ENCODE measurements around the gene ZNF214.

The ZNF214 gene

DNA sequence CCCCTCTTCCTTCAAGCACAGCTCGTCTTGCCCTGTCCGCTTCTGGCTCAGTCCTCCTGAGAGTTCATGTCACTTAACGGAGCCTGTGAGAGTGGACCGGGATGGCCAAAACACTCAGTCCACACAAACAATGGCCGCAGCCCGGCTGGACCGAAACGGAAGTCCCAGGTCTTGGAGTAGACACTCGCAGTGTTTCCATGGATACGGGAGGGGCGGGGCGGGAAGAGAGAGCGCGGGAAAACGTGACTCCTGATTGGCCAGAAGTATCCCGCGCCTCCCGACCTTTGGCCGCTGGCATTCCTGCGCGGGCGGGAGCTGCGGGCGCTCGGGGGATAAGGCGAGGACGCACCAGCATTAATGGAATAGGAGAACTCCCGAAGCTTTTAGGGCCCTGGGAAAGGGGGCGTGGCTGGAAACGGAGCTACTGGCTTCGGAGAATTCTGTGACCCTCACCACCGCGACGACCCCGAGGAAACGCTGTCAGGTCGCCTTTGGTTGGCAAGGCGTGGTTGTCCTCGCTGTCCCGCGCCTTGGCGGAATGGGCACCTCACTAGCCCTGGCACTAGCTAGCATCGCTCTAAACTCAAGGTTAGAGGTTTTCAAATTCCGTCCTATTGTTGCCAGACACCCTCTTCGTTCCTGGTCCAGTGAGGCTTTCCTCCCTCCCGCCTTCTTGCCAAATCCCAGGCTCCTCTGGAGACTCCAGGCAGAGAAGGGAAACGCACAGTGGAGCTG, at the start of gene ZNF214, which contains the start of gene NLRP14:
TSS of gene ZNF214 (minus strand) at position 164 of the 735 bp plus-strand sequence. CDS start 17,511 bp downstream, outside the sequence.
TSS of gene NLRP14 (plus strand) at position 297 of the 735 bp plus-strand sequence. CDS start 18,108 bp downstream, outside the sequence.
- Histone ChIP-seq H3K9ac (no peak within 1 kb of the TSS), H3K27me3 (no peaks in the 10 kb centered on the region), H3K36me3 (no peaks in the 10 kb centered on the region), H4K20me1 (no peaks in the 10 kb centered on the region), H3K4me3 (no peak within 1 kb of the TSS), H3K27ac (no peak within 1 kb of the TSS), H3K4me2 (no peak within 1 kb of the TSS), H3K9me3 (replicated peaks in 1 of 11) (peaks cover 0 to 10% (median 0%) of the 10 kb centered on the region in 11 experiments; a peak in 6 of 22 replicates), H3K4me1 (no peaks in the 10 kb centered on the region)
- TF ChIP-seq Cebpa-rat (IDR thresholded peaks at IDR 0.05) = no peak

GRCh38 chr11:7062534-7062933, 42.4 kb upstream of the ZNF214 start:
- no peak overlapping the region for H3K9ac ChIP-seq
- no peaks in the 10 kb centered on the region for H3K4me1 ChIP-seq
- H3K36me3 ChIP-seq = no peaks in the 10 kb centered on the region
- no peak overlapping the region for H3K27ac ChIP-seq
- no peak for TF ChIP-seq Cebpa-rat (IDR thresholded peaks at IDR 0.05)
- no peaks in the 10 kb centered on the region for H4K20me1 ChIP-seq
- H3K27me3 ChIP-seq = no peaks in the 10 kb centered on the region
- no peak overlapping the region for H3K4me3 ChIP-seq
- H3K9me3 ChIP-seq (replicated peaks in 1 of 11) = no peaks in the 10 kb centered on the region
- no peak overlapping the region for H3K4me2 ChIP-seq

GRCh38 chr11:7060868-7061267, 40.7 kb upstream of the ZNF214 start:
- no peak overlapping the region for H3K4me2 ChIP-seq
- H3K4me1 ChIP-seq = no peaks in the 10 kb centered on the region
- no peaks in the 10 kb centered on the region for H3K36me3 ChIP-seq
- no peak overlapping the region for H3K9ac ChIP-seq
- no peaks in the 10 kb centered on the region for H3K27me3 ChIP-seq
- no peaks in the 10 kb centered on the region for H3K9me3 ChIP-seq (replicated peaks in 1 of 11)
- no peaks in the 10 kb centered on the region for H4K20me1 ChIP-seq
- H3K4me3 ChIP-seq = no peak overlapping the region
- H3K27ac ChIP-seq = no peak overlapping the region
- no peak for TF ChIP-seq Cebpa-rat (IDR thresholded peaks at IDR 0.05)

DNA sequence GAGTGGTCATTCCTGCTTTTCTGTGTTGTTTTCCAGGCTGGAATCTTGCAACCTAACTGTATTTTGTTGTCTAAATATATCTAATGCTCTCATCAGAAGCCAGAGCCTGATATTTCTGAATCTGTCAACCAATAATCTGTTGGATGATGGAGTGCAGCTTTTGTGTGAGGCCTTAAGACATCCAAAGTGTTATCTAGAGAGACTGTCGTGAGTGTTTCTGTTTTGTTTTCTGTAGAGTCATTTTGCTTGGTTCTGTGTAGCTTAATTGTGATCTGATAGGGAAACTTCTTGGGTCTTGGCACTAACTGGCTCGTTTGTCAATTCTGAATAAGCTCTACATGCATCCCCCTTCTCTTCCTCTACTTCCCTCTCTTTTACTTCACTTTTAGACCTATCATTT, 37.5 kb upstream of the ZNF214 start:
- H3K27me3 ChIP-seq = no peaks in the 10 kb centered on the region
- H3K9ac ChIP-seq = no peak overlapping the region
- H4K20me1 ChIP-seq = no peaks in the 10 kb centered on the region
- no peak for TF ChIP-seq Cebpa-rat (IDR thresholded peaks at IDR 0.05)
- no peaks in the 10 kb centered on the region for H3K9me3 ChIP-seq (replicated peaks in 1 of 11)
- H3K4me3 ChIP-seq = no peak overlapping the region
- no peak overlapping the region for H3K4me2 ChIP-seq
- H3K36me3 ChIP-seq = no peaks in the 10 kb centered on the region
- no peaks in the 10 kb centered on the region; a peak in 1 of 20 replicates for H3K4me1 ChIP-seq
- no peak overlapping the region for H3K27ac ChIP-seq

DNA sequence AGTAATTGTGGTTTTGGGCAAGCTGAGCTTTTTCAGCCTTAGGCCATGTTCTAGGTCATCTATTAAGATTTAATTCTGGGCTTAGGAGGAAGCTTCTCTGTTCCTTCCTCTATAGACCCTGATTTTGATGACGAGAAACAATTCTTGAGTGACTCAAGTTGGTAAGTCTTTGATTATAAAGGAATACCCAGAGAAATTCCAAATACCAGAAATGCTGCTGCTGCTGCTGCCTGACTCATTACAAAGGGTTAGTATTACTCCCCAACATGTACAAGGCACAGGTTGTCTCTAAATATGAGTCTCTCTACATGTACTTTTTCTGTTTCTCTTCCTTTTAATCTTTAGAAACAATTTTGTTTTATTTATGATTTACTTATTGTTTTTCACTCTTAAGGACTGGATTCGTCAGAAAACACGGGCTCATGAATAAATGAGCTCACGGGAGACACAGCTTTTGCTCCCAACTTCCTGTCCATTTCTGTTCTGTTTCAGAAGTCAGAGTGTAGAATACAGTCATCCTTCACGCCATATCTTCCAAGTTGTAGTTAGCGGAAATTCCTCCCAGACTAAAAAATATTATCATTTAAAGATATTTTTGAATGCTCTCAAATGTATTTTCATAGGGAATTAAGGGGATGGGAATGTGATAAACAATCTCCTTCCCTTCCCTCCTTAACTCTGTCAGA, 36.8 kb upstream of the ZNF214 start:
- H3K4me2 ChIP-seq = no peak overlapping the region
- no peaks in the 10 kb centered on the region for H3K9me3 ChIP-seq (replicated peaks in 1 of 11)
- H3K4me1 ChIP-seq = no peaks in the 10 kb centered on the region; a peak in 1 of 20 replicates
- no peaks in the 10 kb centered on the region for H3K27me3 ChIP-seq
- no peak for TF ChIP-seq Cebpa-rat (IDR thresholded peaks at IDR 0.05)
- no peaks in the 10 kb centered on the region for H3K36me3 ChIP-seq
- H3K9ac ChIP-seq = no peak overlapping the region
- no peak overlapping the region for H3K27ac ChIP-seq
- no peak overlapping the region for H3K4me3 ChIP-seq
- no peaks in the 10 kb centered on the region for H4K20me1 ChIP-seq

DNA sequence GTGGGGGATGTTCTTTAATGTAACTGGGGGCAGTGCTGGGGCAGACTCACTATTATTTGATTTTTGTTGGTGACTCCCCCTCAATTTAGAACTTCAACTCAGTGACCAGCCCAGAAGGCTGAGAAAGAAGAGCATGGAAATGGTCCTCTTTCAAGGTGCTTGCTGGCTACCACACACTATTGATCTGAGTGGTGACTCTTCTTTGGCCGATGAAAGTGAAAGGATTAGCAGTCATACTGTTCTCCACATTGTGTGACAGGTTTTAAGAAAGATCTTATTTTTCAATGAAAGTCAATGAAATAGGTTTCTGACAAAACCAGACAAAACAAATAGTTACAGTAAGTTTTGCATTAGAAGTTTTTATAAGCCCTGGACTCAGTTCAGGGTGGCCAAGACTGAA, 30.0 kb upstream of the ZNF214 start:
- Histone ChIP-seq H4K20me1 (no peaks in the 10 kb centered on the region), H3K27ac (no peak overlapping the region), H3K27me3 (no peaks in the 10 kb centered on the region), H3K36me3 (no peaks in the 10 kb centered on the region), H3K4me2 (no peak overlapping the region), H3K4me3 (no peak overlapping the region), H3K9me3 (replicated peaks in 1 of 11) (no peaks in the 10 kb centered on the region), H3K4me1 (no peaks in the 10 kb centered on the region), H3K9ac (no peak overlapping the region)
- TF ChIP-seq Cebpa-rat (IDR thresholded peaks at IDR 0.05) = no peak

DNA sequence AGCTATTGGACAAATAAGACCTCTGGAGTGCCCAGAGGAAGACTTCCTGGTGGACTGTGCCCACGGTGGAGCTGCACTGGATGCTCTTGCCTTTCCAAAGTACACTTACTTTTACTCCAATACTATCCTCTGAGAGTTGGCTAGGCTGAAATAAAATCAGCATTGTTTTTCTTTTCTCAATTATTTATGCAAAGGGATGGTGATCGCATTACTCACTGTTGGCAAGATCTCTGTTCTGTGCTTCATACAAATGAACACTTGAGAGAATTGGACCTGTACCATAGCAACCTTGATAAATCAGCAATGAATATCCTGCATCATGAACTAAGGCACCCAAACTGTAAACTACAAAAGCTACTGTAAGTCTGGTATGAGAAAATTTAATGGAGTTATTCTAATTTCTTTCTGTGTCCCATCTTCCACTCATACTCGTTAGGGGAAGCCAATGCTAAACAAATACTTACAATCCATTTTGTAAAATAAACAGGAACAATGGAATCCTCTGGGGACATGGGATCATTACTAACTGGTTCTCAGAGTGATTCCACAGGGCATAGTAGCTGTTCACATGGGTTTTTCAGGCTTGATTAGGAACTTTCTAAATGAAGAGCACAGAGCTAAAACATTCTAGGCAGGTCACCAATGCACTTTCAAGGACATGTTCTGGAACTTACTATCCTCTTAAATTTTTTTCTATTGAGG, 26.5 kb upstream of the ZNF214 start:
- H3K4me2 ChIP-seq = no peak overlapping the region
- TF ChIP-seq Cebpa-rat (IDR thresholded peaks at IDR 0.05) = no peak
- H3K36me3 ChIP-seq = no peaks in the 10 kb centered on the region
- H3K4me1 ChIP-seq = no peaks in the 10 kb centered on the region
- no peaks in the 10 kb centered on the region for H3K27me3 ChIP-seq
- no peaks in the 10 kb centered on the region for H3K9me3 ChIP-seq (replicated peaks in 1 of 11)
- no peak overlapping the region for H3K4me3 ChIP-seq
- no peak overlapping the region for H3K9ac ChIP-seq
- H4K20me1 ChIP-seq = no peaks in the 10 kb centered on the region
- H3K27ac ChIP-seq = no peak overlapping the region

DNA sequence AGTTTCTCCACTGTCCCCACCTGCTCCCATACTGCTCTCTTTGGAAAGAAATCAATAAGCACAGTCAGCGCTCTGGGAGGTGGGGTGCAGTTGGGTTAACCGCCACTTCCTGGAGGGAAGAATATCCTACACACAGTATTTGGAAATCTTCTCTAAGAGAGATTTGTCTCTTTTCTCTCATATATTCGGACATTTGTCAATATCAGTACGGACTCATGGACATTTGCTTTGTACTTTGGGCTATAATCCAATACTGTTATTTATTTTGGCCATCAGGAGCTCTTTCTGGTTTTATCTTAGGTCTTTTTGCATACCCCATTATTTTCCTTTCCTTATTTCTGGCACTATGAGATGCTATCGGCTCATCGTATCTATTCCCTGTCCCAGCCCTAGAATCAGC, 13.9 kb upstream of the ZNF214 start:
- Histone ChIP-seq H3K36me3 (no peaks in the 10 kb centered on the region), H3K4me3 (no peak overlapping the region), H3K4me2 (no peak overlapping the region), H4K20me1 (no peaks in the 10 kb centered on the region), H3K27me3 (no peaks in the 10 kb centered on the region), H3K4me1 (no peaks in the 10 kb centered on the region), H3K9me3 (replicated peaks in 1 of 11) (no peaks in the 10 kb centered on the region), H3K27ac (no peak overlapping the region), H3K9ac (no peak overlapping the region)
- no peak for TF ChIP-seq Cebpa-rat (IDR thresholded peaks at IDR 0.05)

DNA sequence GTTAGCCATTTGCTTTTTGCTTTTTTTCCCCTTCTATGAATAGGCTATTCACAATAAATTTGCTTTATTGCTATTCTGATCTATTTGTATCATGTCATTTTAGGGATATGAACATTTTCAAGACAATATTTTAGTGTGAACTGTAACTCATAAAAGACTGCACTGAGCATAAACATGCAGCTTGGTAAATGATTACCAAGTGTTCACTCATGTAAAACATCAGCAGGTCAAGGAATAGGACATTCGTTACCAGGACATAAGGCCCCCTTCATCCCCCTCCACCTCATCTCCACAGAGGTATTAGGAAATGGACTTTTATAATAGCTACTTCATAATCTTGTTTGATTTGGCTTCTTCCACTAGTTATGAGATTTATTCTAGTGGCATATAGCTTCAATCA, 12.5 kb upstream of the ZNF214 start:
- no peak overlapping the region for H3K4me2 ChIP-seq
- TF ChIP-seq Cebpa-rat (IDR thresholded peaks at IDR 0.05) = no peak

More for the DNA sequence above, 12.5 kb upstream of the ZNF214 start:
- Histone ChIP-seq H3K4me1 (no peaks in the 10 kb centered on the region), H3K27me3 (no peaks in the 10 kb centered on the region), H4K20me1 (no peaks in the 10 kb centered on the region), H3K9ac (no peak overlapping the region), H3K4me3 (no peak overlapping the region), H3K27ac (no peak overlapping the region), H3K9me3 (replicated peaks in 1 of 11) (no peaks in the 10 kb centered on the region), H3K36me3 (no peaks in the 10 kb centered on the region)

Measured in BLaER1 treated with 17β-estradiol and CSF1 and Interleukin-3, amounts not matched to agents 10 nM and 100 nM (cell line).